ENCODE measurements around the gene PRSS33.
A peak's percentile ranks its signal among the peaks of the same experiment; 100 is the strongest.

The PRSS33 gene

GRCh38 chr16:2818272-2818876, 31.0 kb upstream of the PRSS33 start:
- H3K9me3 ChIP-seq (ENCODE audit: control insufficient read depth, insufficient read depth, low read length) = no peaks in the 10 kb centered on the region
- no peaks in the 10 kb centered on the region for H4K20me1 ChIP-seq (ENCODE audit: control insufficient read depth, insufficient read depth, low read depth, low read length)
- H3K27ac ChIP-seq (ENCODE audit: low read depth, low read length) = no peak overlapping the region
- H3K36me3 ChIP-seq (ENCODE audit: control insufficient read depth, low read length) = no peaks in the 10 kb centered on the region
- no peaks in the 10 kb centered on the region for H3F3A ChIP-seq (ENCODE audit: control insufficient read depth, insufficient read depth)
- no peaks in the 10 kb centered on the region for H3K9me2 ChIP-seq (replicated peaks; ENCODE audit: control insufficient read depth, low read length)
- no peaks in the 10 kb centered on the region for H3K79me2 ChIP-seq (ENCODE audit: control insufficient read depth, low read length)
- no peaks in the 10 kb centered on the region for H3K27me3 ChIP-seq (ENCODE audit: control insufficient read depth, low read length)
- no peak overlapping the region for H3K4me2 ChIP-seq (ENCODE audit: low read length)
- H3K4me1 ChIP-seq (ENCODE audit: control insufficient read depth, low read length) = no peaks in the 10 kb centered on the region
- H3K4me3 ChIP-seq (ENCODE audit: low read length) = no peak overlapping the region
- TF ChIP-seq CTCF (IDR thresholded peaks at IDR 0.05; ENCODE audit: low read depth, low read length, poor library complexity, severe bottlenecking) (no peak), EZH2phosphoT487 (IDR thresholded peaks at IDR 0.05; ENCODE audit: borderline replicate concordance, low read length) (no peak)

- Histone ChIP-seq H3K9me3 (ENCODE audit: control insufficient read depth, insufficient read depth, low read length) (no peaks in the 10 kb centered on the region), H4K20me1 (ENCODE audit: control insufficient read depth, insufficient read depth, low read depth, low read length) (no peaks in the 10 kb centered on the region), H3K4me2 (ENCODE audit: low read length) (no peak overlapping the region), H3K79me2 (ENCODE audit: control insufficient read depth, low read length) (no peaks in the 10 kb centered on the region), H3F3A (ENCODE audit: control insufficient read depth, insufficient read depth) (no peaks in the 10 kb centered on the region), H3K27ac (ENCODE audit: low read depth, low read length) (no peak overlapping the region), H3K9me2 (replicated peaks; ENCODE audit: control insufficient read depth, low read length) (no peaks in the 10 kb centered on the region), H3K36me3 (ENCODE audit: control insufficient read depth, low read length) (no peaks in the 10 kb centered on the region), H3K27me3 (ENCODE audit: control insufficient read depth, low read length) (no peaks in the 10 kb centered on the region), H3K4me3 (ENCODE audit: low read length) (no peak overlapping the region), H3K4me1 (ENCODE audit: control insufficient read depth, low read length) (no peaks in the 10 kb centered on the region)
- TF ChIP-seq EZH2phosphoT487 (IDR thresholded peaks at IDR 0.05; ENCODE audit: borderline replicate concordance, low read length) (no peak), CTCF (IDR thresholded peaks at IDR 0.05; ENCODE audit: low read depth, low read length, poor library complexity, severe bottlenecking) (no peak)
Measured at GRCh38 chr16:2817340-2818271, 30.2 kb upstream of the PRSS33 start.

GRCh38 chr16:2816751-2817339, 29.5 kb upstream of the PRSS33 start, which contains the start of gene PRSS21:
Gene PRSS21 (plus strand): TSS chr16:2817237. CDS start chr16:2817269, 32 bp downstream.
- Histone ChIP-seq H3K27ac (ENCODE audit: low read depth, low read length) (no peak within 1 kb of the TSS), H3K4me3 (ENCODE audit: low read length) (no peak within 1 kb of the TSS), H3K9me2 (replicated peaks; ENCODE audit: control insufficient read depth, low read length) (no peaks in the 10 kb centered on the region), H3K36me3 (ENCODE audit: control insufficient read depth, low read length) (no peaks in the 10 kb centered on the region), H4K20me1 (ENCODE audit: control insufficient read depth, insufficient read depth, low read depth, low read length) (no peaks in the 10 kb centered on the region), H3K9me3 (ENCODE audit: control insufficient read depth, insufficient read depth, low read length) (no peaks in the 10 kb centered on the region), H3K4me1 (ENCODE audit: control insufficient read depth, low read length) (no peaks in the 10 kb centered on the region), H3K79me2 (ENCODE audit: control insufficient read depth, low read length) (no peaks in the 10 kb centered on the region), H3K4me2 (ENCODE audit: low read length) (no peak within 1 kb of the TSS), H3F3A (ENCODE audit: control insufficient read depth, insufficient read depth) (no peaks in the 10 kb centered on the region), H3K27me3 (ENCODE audit: control insufficient read depth, low read length) (peaks cover 1% of the 10 kb centered on the region)
- TF ChIP-seq CTCF (IDR thresholded peaks at IDR 0.05; ENCODE audit: low read depth, low read length, poor library complexity, severe bottlenecking) (peak; percentile 34), EZH2phosphoT487 (IDR thresholded peaks at IDR 0.05; ENCODE audit: borderline replicate concordance, low read length) (no peak)

Measured in DOHH2 (cell line).